ENCODE measurements around the gene IRGC. TPM values are rescaled to one million over a fixed set of nuclear protein-coding genes. Genes with fewer than 3 reads are reported as not detected.

IRGC gene
- total and polyA plus RNA-seq, 2 of the 4 experiments (the other 2 are of a cell fraction), result not detected

DNA sequence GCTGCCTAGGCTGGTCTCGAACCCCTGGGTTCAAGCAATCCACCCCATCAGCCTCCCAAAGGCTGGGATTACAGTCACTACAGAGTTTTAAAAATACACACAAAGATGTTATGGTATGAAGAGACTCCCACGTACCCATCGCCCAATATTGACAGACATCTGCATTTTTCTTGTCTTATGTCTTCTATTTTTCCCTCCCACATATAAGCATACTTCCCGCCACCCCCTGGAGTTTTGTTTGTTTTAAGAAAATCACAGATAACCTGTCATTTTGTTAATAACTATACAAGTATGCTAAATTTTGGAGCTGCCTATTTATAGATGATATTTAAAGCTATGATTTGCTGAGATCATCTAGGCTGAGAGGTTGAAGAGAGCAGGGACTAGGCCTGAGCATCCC lies 45.1 kb downstream of the IRGC start:
- Histone ChIP-seq H3K4me2 (ENCODE audit: low read depth, low read length) (no peak overlapping the region), H4K20me1 (ENCODE audit: insufficient read depth, low read length) (no peaks in the 10 kb centered on the region), H3K14ac (replicated peaks; ENCODE audit: low read depth, low read length) (no peak overlapping the region), H2AK5ac (ENCODE audit: low read depth, low read length) (peak overlapping the region; percentile 21), H3K9ac (ENCODE audit: low read depth, low read length) (no peak overlapping the region), H2BK5ac (ENCODE audit: low read depth, low read length, poor library complexity, severe bottlenecking) (no peak overlapping the region), H2AFZ (replicated peaks; ENCODE audit: low read length, poor library complexity) (no peak overlapping the region), H3K9me3 (ENCODE audit: control insufficient read depth, insufficient read depth, low read length) (no peaks in the 10 kb centered on the region), H2BK15ac (ENCODE audit: low read depth, low read length) (peak overlapping the region; percentile 41; the same call in 1 of the 3 replicates), H3K4me3 (ENCODE audit: insufficient read depth, low read depth, low read length) (no peak overlapping the region), H3K4me1 (ENCODE audit: control insufficient read depth, insufficient read depth, low read length) (peaks cover 22% of the 10 kb centered on the region), H3K56ac (ENCODE audit: extremely low read depth, insufficient read depth, low read length) (no peak overlapping the region), H3K18ac (ENCODE audit: low read depth, low read length) (no peak overlapping the region), H2AK9ac (replicated peaks; ENCODE audit: low read depth, low read length, poor library complexity) (no peak overlapping the region), H3K36me3 (ENCODE audit: control insufficient read depth, insufficient read depth, low read length) (no peaks in the 10 kb centered on the region), H3K9me1 (ENCODE audit: insufficient read depth, low read length) (peaks cover 27% of the 10 kb centered on the region), H3K79me1 (ENCODE audit: low read depth in 1 of 2, low read length in 2 of 2) (peaks cover 6 to 27% of the 10 kb centered on the region in 2 experiments; a peak in 3 of 4 replicates), H4K91ac (ENCODE audit: insufficient read depth, low read depth, low read length) (no peak overlapping the region; the same call in 1 of the 2 replicates), H4K5ac (ENCODE audit: low read depth, low read length) (no peak overlapping the region), H3K23ac (ENCODE audit: low read depth, low read length) (no peak overlapping the region), H3K4ac (ENCODE audit: low read depth, low read length) (peak overlapping the region; percentile 48; the same call in 1 of the 2 replicates), H2BK20ac (ENCODE audit: low read depth, low read length) (no peak overlapping the region), H3K27ac (ENCODE audit: insufficient read depth, low read length) (no peak overlapping the region), H4K8ac (ENCODE audit: low read depth in 2 of 2, low read length in 2 of 2) (no peak overlapping the region; a peak in 1 of 4 replicates), H3K27me3 (ENCODE audit: control insufficient read depth, insufficient read depth, low read length) (no peaks in the 10 kb centered on the region), H2BK120ac (ENCODE audit: low read depth, low read length) (0 out of 2 replicates have a peak overlapping the region, but pooled peaks have one; percentile 44)
- no peak for ATAC-seq (ENCODE audit: low read depth)
- peak; percentile 37 for DNase-seq
- in situ Hi-C loops (cut with MboI; ENCODE audit: low sequenced_read_pairs), result no loop called here
- intact Hi-C loops (cut with micrococcal nuclease), result no loop called here
- BruUV-seq (replicated peaks), result no TSS peak
- no CpG with 5 or more reads among the region's 4 CpGs for WGBS, 2 experiments (ENCODE audit: extremely low coverage in 2 of 2, insufficient read length in 1 of 2)
- no peak for TF ChIP-seq MAZ (IDR thresholded peaks at IDR 0.05; ENCODE audit: borderline replicate concordance, low read depth, low read length)
- TF ChIP-seq, protein P1, sequence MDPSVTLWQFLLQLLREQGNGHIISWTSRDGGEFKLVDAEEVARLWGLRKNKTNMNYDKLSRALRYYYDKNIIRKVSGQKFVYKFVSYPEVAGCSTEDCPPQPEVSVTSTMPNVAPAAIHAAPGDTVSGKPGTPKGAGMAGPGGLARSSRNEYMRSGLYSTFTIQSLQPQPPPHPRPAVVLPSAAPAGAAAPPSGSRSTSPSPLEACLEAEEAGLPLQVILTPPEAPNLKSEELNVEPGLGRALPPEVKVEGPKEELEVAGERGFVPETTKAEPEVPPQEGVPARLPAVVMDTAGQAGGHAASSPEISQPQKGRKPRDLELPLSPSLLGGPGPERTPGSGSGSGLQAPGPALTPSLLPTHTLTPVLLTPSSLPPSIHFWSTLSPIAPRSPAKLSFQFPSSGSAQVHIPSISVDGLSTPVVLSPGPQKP (IDR thresholded peaks at IDR 0.05; ENCODE audit: borderline replicate concordance, low read depth, low read length), result no peak
- TF ChIP-seq, protein P2, sequence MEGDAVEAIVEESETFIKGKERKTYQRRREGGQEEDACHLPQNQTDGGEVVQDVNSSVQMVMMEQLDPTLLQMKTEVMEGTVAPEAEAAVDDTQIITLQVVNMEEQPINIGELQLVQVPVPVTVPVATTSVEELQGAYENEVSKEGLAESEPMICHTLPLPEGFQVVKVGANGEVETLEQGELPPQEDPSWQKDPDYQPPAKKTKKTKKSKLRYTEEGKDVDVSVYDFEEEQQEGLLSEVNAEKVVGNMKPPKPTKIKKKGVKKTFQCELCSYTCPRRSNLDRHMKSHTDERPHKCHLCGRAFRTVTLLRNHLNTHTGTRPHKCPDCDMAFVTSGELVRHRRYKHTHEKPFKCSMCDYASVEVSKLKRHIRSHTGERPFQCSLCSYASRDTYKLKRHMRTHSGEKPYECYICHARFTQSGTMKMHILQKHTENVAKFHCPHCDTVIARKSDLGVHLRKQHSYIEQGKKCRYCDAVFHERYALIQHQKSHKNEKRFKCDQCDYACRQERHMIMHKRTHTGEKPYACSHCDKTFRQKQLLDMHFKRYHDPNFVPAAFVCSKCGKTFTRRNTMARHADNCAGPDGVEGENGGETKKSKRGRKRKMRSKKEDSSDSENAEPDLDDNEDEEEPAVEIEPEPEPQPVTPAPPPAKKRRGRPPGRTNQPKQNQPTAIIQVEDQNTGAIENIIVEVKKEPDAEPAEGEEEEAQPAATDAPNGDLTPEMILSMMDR (conservative IDR thresholded peaks at IDR 0.05; ENCODE audit: low read depth, low read length), result no peak
- TF ChIP-seq CHD1 (IDR thresholded peaks at IDR 0.05; ENCODE audit: low read depth, low read length), result no peak
- TF ChIP-seq BHLHE40 (IDR thresholded peaks at IDR 0.05; ENCODE audit: low read depth, low read length), result no peak
- no peak for TF ChIP-seq FOS (IDR thresholded peaks at IDR 0.05; ENCODE audit: low read depth, low read length)
- no peak for TF ChIP-seq MXI1 (IDR thresholded peaks at IDR 0.05; ENCODE audit: borderline replicate concordance, low read depth, low read length)
- TF ChIP-seq, protein P3, sequence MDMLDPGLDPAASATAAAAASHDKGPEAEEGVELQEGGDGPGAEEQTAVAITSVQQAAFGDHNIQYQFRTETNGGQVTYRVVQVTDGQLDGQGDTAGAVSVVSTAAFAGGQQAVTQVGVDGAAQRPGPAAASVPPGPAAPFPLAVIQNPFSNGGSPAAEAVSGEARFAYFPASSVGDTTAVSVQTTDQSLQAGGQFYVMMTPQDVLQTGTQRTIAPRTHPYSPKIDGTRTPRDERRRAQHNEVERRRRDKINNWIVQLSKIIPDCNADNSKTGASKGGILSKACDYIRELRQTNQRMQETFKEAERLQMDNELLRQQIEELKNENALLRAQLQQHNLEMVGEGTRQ (IDR thresholded peaks at IDR 0.05; ENCODE audit: low read depth, low read length), result no peak
- TF ChIP-seq POLR2A (IDR thresholded peaks at IDR 0.05; ENCODE audit: low read depth, low read length), result no peak
- TF ChIP-seq RAD21 (IDR thresholded peaks at IDR 0.05; ENCODE audit: low read length), result no peak
- TF ChIP-seq NFE2L2 (IDR thresholded peaks at IDR 0.05; ENCODE audit: low read depth, low read length), result no peak
- TF ChIP-seq RFX5 (IDR thresholded peaks at IDR 0.05; ENCODE audit: low read depth, low read length), result no peak
- no peak for TF ChIP-seq RCOR1 (IDR thresholded peaks at IDR 0.05; ENCODE audit: insufficient replicate concordance, low read length)
- no peak for TF ChIP-seq MAFK (IDR thresholded peaks at IDR 0.05; ENCODE audit: low read depth, low read length)
- no peak for TF ChIP-seq CEBPB (IDR thresholded peaks at IDR 0.05; ENCODE audit: low read depth, low read length)
- no peak for TF ChIP-seq SMC3 (IDR thresholded peaks at IDR 0.05; ENCODE audit: low read depth, low read length)
- ChIA-PET CTCF (no interaction called here), POLR2A (ENCODE audit: unreplicated experiment) (no interaction called here)
- dilution Hi-C loops (cut with HindIII; ENCODE audit: low sequenced_read_pairs, unreplicated experiment), result no loop called here

All from IMR-90 (cell line).